Measurements from ENCODE around the gene GJC1.

GRCh38 chr17:44867841-44868240, 37.8 kb upstream of the GJC1 start:
- TF ChIP-seq, protein P1, sequence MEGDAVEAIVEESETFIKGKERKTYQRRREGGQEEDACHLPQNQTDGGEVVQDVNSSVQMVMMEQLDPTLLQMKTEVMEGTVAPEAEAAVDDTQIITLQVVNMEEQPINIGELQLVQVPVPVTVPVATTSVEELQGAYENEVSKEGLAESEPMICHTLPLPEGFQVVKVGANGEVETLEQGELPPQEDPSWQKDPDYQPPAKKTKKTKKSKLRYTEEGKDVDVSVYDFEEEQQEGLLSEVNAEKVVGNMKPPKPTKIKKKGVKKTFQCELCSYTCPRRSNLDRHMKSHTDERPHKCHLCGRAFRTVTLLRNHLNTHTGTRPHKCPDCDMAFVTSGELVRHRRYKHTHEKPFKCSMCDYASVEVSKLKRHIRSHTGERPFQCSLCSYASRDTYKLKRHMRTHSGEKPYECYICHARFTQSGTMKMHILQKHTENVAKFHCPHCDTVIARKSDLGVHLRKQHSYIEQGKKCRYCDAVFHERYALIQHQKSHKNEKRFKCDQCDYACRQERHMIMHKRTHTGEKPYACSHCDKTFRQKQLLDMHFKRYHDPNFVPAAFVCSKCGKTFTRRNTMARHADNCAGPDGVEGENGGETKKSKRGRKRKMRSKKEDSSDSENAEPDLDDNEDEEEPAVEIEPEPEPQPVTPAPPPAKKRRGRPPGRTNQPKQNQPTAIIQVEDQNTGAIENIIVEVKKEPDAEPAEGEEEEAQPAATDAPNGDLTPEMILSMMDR (IDR thresholded peaks at IDR 0.05; ENCODE audit: borderline replicate concordance, extremely low read depth, low read length, poor library complexity, severe bottlenecking), result no peak
- TF ChIP-seq EZH2 (IDR thresholded peaks at IDR 0.05; ENCODE audit: borderline replicate concordance, low read depth, low read length, severe bottlenecking), result no peak

Measured in DND-41 (cell line).